ENCODE results near the gene SPI1.

The SPI1 gene

DNA sequence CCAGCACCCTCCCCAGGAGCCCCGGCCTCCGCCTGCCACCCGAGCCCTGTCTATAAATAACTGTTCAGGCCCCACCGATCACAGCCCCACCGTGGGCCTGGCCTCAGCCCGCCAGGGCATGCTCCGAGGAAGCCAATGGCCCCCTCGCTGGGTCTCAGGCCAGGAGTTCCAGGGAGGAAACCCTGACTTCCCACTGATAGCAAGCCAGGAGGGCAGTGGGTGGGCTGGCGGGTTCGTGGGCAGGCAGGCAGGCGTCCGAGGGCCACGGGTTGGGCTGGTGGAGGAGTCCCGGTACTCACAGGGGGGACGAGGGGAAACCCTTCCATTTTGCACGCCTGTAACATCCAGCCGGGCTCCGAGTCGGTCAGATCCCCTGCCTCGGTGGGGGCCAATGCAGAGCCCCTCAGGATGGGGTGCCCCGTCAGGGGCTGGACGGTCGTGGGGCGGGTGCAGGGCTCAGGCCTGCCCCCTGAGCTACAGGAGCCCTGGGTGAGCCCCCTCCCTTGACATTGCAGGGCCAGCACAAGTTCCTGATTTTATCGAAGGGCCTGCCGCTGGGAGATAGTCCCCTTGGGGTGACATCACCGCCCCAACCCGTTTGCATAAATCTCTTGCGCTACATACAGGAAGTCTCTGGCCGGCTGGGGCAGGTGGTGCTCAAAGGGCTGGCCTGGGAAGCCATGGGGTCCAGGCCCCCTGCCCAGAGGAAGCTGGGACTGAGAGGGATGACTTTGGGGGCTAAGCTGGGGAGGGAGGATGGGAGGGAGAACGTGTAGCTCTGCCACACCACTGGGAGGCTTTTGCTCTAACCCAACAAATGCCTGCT lies at the start of gene SPI1:
TSS of gene SPI1 (minus strand) at position 538 of the 826 bp plus-strand sequence. CDS start at position 344, 194 bp downstream.
- DNase-seq (ENCODE audit: low spot score) (no peak), FAIRE-seq (no peak)

DNA sequence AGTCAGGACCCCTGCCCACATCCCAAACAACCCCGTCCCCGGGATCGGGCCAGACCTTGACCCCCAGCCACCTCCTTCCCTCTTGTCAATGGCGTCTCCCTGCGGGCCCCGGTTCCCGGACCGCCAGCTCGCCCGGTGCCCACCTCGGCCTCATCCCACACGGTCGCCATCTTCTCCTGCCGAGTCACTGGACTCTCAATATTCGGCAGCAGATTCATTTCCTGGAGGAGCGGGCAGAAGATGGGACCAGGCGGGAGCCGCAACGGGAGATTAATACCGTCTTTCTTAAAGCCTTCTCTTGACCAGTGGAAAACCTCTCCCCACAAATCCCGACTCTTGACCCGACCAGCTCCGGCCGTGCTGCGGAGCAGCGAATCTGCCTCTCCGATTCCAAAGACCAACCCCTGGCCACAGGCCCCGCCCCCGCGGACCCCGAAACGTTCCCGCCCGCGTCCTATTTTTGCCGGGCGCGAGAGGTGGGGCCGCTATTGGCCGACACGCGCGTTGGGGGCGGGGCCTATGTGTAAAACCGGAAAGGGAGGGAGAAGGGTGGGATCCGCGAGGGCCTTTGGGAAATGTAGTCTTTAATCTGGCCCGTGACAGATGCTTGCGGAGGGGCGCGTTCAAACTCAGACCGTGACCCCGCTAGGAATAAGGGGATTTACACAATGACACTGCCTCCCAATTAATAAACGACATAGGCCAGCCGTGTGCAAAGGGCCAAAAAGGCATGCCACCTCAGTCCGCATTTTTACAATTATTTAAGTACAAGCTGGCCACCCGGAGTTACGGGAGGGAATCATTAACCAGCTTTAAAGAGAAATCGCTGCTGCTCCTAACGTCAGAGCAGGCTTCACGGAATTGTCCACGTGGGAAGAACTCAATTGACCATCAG lies 48.0 kb upstream of the SPI1 start, which contains the start of gene PSMC3:
TSS of gene PSMC3 (minus strand) at position 378 of the 895 bp plus-strand sequence. CDS start at position 218, 160 bp downstream.
- peak; percentile 85 for DNase-seq (ENCODE audit: low spot score)

DNA sequence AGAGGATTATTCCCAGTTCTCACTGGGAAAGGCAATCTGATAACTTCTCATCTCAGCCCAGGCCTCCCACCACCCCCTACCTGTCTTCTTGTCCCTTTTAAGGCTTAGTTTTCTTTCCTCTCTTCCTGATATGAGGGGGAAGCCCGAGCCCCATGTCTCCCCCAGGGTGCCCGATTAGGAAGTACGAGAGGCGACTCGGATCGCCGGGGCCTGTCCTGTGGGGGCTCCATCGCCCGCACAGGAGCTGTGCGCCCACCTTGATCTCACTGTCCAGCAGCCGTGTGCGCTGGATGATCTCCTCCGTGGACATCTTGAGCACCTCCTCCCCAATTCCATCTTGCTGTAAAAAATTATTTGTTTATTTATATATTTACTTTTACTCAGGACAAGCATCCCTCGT lies 47.3 kb upstream of the SPI1 start:
- FAIRE-seq (no peak), DNase-seq (ENCODE audit: low spot score) (no peak)

More for the DNA sequence above, 48.0 kb upstream of the SPI1 start, which contains the start of gene PSMC3:
- peak; percentile 81 for FAIRE-seq

- DNase-seq (ENCODE audit: low spot score): no peak
- FAIRE-seq: no peak
Measured at GRCh38 chr11:47418454-47419259, 40.3 kb upstream of the SPI1 start.

DNA sequence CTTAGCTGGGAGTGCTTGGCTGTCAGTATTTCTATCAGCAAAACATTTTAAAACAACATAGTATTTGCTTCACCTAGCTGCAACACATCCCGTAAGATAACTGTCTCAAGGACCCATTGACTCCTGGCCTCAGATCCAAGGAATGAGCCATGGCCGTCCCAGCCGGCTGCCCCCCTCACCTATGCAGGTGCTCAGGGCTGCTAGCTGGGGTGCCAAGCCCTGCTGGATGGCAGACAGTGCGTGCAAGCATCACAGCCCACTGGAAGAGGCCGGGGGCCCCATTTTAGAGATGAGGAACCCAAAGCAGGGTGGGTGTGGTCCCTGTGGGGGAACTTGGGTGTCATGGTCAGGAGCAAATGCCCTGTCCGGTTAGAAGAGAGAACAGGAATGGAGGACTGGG lies 39.4 kb upstream of the SPI1 start:
- no peak for FAIRE-seq
- DNase-seq (ENCODE audit: low spot score): no peak

DNA sequence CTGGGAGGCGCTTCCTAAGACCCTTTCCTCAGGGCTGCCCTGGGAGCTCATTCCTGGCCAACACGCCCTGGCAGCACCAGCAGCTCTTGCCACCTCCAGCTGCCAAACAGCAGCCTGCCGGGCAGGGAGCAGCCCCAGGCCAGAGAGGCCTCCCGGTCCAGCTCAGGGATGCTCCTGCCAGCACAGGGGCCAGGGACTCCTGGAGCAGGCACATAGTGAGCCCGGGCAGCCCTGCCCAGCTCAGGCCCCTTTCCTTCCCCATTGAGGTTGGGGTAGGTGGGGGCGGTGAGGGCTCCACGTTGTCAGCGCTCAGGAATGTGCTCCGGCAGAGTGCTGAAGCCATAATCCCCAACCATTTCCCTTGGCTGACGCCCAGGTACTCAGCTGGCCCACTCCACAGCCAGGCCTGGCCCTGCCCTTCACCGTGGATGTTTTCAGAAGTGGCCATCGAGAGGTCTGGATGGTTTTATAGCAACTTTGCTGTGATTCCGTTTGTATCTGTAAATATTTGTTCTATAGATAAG lies 37.7 kb upstream of the SPI1 start:
- FAIRE-seq: peak; percentile 89
- DNase-seq (ENCODE audit: low spot score): peak; percentile 81

- DNase-seq (ENCODE audit: low spot score) (no peak), FAIRE-seq (no peak)
Measured at GRCh38 chr11:47415091-47415854, 36.9 kb upstream of the SPI1 start.

DNA sequence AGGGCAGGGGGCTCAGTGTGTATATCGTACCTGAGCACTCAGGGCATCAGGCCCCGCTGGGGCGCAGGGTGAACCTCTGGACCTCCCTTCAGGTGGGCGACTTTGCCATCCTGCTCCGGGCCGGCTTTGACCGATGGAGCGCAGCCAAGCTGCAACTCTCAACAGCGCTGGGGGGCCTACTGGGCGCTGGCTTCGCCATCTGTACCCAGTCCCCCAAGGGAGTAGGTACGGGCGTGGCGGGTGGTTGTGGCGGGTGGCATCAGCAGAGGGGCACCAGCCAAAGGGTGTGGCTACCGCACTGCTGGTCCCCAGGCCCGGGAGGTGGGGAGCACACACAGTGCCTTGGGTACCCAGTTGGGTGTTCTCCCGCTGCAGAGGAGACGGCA lies 36.3 kb upstream of the SPI1 start:
- FAIRE-seq (no peak), DNase-seq (ENCODE audit: low spot score) (no peak)

GRCh38 chr11:47413908-47414684 lies 35.7 kb upstream of the SPI1 start:
- DNase-seq (ENCODE audit: low spot score) (peak; percentile 33), FAIRE-seq (no peak)

DNA sequence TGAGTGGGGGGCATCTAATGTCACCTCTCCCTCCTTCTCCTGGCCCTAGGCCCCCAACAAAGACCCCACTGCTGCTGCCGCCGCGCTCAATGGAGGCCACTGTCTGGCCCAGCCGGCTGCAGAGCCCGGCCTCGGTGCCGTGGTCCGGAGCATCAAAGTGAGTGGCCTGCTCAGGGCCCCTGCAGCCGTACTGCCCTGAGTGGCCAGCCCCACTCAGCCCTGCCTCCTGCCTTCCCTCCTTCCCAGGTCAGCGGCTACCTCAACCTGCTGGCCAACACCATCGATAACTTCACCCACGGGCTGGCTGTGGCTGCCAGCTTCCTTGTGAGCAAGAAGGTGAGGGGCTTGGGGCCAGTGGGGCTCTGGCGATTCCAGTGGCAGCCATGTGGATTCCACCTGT lies 35.0 kb upstream of the SPI1 start:
- no peak for FAIRE-seq
- DNase-seq (ENCODE audit: low spot score): no peak

DNA sequence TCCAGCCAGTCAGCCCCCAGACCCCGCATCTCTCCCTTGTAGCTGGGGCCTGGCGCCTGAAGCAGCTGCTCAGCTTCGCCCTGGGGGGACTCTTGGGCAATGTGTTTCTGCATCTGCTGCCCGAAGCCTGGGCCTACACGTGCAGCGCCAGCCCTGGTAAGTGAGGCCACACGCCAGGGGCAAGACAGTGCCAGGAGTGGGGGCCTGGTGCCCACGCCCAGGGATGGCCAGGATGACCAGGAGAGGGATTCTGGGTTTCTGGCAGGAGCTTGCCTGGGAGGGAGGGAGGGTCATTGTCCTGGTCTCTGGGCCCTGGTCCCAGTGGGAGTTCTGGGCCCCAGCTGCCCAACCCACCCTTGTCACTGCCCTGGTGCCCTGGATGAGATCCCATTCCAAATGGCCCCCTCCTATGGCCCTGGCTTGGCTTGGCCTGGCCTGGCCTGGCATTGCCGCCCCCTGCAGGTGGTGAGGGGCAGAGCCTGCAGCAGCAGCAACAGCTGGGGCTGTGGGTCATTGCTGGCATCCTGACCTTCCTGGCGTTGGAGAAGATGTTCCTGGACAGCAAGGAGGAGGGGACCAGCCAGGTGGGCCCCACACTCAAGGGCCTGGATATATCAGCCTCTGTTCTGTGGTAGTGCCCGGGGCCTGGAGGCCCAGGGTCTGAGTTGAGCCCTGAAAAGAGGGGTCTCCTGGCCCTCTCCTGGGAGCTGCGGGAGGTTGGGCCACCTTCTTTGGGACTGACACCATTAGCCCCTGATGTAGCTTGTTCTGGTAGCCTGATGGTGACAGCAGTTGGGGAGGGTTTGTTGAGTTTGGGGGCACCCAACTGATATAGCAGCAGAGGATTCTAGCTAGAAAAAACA lies 33.8 kb upstream of the SPI1 start:
- FAIRE-seq (no peak), DNase-seq (ENCODE audit: low spot score) (no peak)

- FAIRE-seq: no peak
Measured at GRCh38 chr11:47410370-47411264, 32.3 kb upstream of the SPI1 start.

GRCh38 chr11:47409440-47410369 lies 31.4 kb upstream of the SPI1 start:
- DNase-seq (ENCODE audit: low spot score) (no peak), FAIRE-seq (no peak)

More at GRCh38 chr11:47410370-47411264, 32.3 kb upstream of the SPI1 start:
- DNase-seq (ENCODE audit: low spot score): no peak

- peak; percentile 71 for DNase-seq (ENCODE audit: low spot score)
- FAIRE-seq: no peak
Measured at GRCh38 chr11:47408598-47409439, 30.5 kb upstream of the SPI1 start.

Measured in RCC 7860 (cell line).